CD1c-positive myeloid dendritic cell (primary cell): ENCODE measurements around the gene CDKN2C.
A peak's percentile ranks its signal among the peaks of the same experiment; 100 is the strongest.
"Not testable (repeated sequence)": the region's sequence is repeated elsewhere in the genome, so short reads cannot be mapped to it uniquely, and the experiment has no call there.

ENCODE experiments used
- DNase-seq: peaks from one replicate; pipeline ENCODE4 v3.0.0-alpha.2; 2016; ENCODE audit errors: extremely low spot score

CDKN2C gene

DNA sequence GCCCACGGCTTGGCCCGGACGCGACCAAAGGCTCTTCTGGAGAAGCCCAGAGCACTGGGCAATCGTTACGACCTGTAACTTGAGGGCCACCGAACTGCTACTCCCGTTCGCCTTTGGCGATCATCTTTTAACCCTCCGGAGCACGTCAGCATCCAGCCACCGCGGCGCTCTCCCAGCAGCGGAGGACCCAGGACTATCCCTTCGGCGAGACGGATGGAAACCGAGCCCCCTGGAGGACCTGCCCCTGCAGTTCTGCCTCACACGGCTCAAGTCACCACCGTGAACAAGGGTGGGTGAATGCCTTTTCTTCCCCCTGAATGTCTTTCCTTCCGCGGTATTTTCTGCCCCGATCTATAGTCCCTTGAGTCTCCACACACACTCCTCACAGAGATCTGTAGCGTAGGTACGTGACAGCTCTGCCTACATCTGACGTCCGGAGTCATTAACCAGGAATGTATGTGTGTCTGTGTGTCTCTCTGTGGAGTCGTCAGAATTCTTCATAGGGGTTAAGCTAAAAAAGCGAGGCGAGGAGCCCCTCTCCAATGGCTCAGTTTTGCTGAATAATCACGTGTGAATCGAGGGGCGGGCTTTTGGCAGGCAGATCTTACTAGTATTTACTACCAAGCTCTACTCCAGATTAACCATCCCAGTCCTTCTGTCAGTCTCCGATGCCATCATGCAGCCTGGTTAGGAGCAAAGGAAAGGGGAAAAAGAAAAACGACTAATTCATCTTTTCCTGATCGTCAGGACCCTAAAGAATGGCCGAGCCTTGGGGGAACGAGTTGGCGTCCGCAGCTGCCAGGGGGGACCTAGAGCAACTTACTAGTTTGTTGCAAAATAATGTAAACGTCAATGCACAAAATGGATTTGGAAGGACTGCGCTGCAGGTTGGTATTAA lies at the start of gene CDKN2C:
Gene CDKN2C (plus strand): TSS at position 635 of the 898 bp plus-strand sequence. CDS start 124 bp downstream, at position 759.
- DNase-seq: peak; percentile 56

DNA sequence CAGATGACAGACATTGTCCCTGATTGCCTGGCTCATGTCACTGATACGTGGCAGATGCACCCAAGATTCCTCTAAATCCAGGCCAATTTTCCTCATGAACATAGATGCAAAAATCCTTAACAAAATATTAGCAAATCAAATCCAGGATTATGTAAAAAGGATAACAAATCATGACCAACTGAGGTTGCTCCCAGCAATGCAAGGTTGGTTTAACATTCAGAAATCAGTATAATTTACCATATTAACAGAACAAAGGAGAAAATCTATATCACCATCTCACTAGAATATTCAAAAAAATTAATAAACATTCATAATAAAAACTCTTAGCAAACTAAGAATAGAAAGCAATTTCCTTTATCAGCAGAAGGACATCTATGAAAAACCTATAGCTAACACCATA lies 49.6 kb upstream of the CDKN2C start:
- no peak for DNase-seq

DNA sequence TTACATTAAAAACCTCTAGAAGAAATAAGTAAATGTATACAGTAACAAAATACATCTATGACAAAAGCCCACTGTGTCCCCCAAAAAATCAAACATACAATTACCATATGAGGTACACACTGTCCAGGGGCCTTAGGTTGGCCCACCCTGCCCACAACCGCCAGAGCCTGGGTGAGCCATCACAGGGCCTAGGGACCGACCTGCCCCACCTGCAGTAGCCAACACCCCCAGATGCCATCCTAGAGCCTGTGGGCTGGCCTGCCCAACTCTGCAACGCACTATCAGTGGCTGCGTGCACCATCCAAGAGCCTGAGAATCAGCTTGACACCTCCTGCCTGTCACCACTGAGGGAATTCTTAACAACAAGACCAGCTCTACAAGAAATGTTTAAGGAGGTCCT lies 49.0 kb upstream of the CDKN2C start:
- no peak for DNase-seq

DNA sequence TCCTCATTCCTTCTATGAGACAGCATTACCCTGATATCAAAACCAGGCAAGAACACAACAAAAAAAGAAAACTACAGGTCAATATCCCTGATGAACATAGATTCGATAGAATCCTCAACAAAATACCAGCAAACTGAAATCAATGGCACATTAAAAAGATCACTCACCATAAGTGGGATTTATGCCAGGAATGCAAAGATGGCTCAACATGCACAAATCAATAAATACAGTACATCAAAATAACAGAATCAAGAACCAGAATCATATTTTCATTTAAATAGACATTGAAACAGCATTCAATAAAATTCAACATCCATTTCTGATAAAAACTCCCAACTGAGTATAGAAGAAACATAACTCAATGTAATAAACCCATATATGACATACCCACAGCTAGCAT lies 46.5 kb upstream of the CDKN2C start:
- no peak for DNase-seq

DNA sequence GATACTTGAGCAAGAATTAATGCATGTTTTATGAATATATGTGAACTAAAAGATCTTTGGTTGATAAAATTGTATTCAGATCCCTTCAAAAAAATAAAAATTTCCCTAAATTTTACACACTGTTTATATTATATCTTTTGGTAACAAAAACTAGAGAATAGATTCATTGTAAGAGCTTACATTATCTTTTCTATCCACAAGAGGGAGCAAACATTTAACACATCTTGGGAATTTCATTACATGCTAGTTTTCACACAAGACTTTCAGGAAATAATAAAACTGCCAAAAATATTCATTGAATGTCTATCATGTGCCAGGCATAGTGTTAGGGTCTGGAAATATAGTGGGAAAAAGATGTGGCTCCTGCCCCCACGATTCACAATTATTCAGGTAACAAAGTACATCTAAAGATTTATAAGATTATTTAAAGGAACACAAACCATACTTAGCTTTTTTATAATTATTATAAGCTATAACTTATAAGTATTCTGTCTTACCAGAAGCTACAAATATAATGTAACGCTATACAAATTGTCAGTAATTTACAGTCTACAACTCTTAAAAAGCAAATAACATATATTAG lies 40.6 kb upstream of the CDKN2C start:
- DNase-seq: peak; percentile 52

DNA sequence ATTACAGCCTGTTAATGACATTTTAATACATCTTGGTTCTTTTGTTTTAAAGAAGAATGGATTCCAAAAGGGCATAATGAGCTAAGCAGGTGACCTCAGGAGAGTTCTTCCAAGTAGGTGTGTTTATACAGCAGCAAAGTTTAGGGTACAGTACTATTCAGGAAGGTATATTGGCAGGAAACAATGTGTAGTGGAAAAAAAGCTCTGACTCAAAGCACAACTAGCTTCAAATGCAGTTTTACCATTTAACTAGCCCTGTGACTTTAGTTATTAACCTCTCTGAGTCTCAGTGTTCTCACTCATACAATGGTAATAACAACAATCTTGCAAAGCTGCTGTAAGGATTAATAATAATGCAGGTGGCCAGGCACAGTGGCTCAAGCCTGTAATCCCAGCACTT lies 39.9 kb upstream of the CDKN2C start:
- no peak for DNase-seq

DNA sequence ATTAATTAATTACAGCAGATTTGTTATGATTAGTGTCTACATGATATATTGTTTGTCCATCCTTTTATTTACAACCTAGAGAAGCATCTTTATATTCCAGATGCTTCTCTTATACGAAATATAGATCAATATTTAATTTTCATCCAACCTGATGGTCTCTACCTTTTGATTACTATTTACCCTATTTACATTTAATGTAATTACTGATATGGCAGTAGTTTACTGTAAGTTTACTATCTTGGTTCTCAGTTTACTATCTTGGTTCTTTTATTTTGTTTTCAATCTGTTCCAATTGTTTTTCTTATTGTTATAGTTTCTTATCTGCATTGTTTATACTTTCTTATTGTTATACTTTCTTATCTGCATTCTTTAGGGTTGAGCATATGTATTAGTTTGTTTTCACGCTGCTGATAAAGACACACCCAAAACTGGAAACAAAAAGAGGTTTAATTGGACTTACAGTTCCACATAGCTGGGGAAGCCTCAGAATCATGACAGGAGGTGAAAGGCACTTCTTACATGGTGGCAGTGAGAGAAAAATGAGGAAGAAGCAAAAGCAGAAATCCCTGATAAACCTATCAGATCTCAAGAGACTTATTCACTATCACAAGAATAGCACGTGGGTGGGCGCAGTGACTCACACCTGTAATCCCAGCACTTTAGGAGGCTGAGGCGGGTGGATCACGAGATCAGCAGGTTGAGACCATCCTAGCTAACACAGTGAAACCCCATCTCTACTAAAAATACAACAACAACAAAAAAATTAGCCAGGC lies 38.9 kb upstream of the CDKN2C start:
- peak; percentile 78 for DNase-seq

DNA sequence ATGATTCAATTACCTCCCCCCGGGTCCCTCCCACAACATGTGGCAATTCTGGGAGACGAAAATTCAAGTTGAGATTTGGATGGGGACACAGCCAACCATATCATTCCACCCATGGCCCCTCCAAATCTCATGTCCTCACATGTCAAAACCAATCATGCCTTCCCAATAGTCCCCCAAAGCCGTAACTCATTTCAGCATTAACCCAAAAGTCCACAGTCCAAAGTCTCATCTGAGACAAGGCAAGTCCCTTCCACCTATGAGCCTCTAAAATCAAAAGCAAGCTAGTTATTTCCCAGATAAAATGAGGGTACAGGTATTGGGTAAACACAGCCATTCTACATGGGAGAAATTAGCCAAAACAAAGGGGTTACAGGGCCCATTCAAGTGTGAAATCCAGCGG lies 38.0 kb upstream of the CDKN2C start:
- DNase-seq: not testable (repeated sequence)

DNA sequence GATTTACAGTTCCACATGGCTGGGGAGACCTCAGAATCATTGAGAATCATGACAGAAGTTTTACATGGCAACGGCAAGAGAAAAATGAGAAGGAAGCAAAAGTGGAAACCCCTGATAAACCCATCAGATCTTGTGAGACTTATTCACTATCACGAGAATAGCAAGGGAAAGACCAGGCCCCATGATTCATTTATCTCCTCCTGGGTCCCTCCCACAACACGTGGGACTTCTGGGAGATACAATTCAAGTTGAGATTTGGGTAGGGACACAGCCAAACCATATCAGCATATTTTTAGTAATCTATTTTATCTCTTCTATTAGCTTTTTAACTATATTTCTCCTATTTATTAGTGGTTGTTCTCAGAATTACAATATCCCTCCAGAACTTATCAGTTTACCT lies 36.3 kb upstream of the CDKN2C start:
- not testable (repeated sequence) for DNase-seq

DNA sequence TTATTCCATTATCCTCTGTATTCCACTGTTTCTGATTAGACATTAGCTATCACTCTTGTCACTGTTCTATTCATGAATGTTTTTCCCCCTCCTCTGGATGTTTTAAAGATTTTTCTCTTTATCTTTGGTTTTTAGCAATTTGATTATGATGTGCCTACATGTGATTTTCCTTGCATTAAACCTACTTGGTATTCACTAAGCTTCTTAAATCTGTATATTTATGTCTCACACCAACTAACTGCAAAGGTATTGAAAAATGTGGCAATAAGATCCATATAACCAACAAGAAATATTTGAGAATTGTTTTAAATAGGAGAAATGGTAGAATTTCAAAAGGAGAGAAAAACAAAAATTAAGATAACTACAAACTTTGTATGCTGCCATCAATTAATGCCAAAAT lies 35.2 kb upstream of the CDKN2C start:
- no peak for DNase-seq

DNA sequence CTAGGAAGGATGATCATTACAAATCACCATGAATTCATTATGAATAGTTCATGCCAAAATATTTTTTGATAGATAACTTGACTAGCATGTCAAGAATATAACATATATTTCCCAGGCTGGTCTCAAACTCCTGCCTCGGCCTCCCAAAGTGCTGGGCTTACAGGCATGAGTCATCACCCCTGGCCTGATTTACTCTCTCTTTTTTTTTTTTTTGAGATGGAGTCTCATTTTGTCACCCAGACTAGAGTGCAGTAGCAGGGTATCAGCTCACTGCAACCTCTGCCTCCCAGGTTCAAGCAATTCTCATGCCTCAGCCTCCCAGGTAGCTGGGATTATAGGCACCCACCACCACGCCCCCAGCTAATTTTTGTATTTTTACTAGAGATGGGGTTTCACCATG lies 34.8 kb upstream of the CDKN2C start:
- DNase-seq: not testable (repeated sequence)

DNA sequence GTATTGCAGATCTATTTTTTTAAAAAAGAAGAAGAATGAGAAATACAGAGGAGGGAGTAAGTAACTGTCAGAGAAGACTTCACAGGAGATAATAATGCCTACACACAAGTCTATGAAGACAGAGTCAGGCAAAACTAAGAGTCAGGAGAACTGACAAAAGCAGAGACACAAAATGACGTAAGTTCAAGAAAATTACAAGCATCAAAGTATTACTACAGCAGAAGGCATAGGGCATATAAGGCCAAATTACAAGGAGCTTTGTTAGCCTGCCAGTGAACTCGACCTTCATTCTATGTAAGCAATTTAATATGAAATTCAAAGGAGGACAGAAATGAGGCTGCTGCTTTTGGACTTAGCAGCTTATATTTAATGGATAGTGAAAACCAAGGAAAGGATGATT lies 33.7 kb upstream of the CDKN2C start:
- no peak for DNase-seq

DNA sequence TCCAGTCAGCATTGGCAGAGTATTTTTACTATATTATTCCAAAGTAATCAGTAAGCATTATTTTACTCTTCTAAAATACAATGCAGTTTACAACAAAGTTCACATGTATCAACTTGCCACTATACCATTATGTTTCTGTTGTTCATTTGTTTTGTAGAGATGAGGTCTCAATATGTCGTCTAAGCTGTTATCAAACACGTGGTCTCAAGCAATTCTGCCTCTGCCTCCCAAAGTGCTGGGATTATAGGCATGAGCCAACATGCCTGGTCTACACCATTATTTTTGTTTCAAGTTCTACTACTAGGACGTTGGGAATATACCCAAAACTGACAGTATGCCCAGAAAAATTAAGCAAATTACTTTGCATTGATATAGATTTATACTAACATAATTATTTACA lies 29.8 kb upstream of the CDKN2C start:
- no peak for DNase-seq

DNA sequence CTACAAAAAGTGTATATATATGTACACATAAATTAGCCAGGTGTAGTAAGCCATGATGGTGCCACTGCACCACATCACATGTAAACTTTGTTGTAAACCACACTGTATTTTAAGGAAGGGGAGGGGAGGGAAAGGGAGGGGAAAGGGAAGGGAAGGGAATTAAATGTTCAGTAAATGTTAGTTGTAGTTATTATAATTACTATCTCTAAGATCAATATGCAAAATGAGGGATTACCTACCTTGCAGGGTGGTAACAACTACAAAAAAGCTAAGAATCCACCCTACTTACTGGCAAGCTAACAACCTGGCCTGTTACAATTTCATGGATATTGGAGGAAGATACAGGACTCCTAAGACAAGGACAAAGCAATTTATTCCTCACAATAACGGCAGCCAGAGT lies 27.7 kb upstream of the CDKN2C start:
- no peak for DNase-seq

DNA sequence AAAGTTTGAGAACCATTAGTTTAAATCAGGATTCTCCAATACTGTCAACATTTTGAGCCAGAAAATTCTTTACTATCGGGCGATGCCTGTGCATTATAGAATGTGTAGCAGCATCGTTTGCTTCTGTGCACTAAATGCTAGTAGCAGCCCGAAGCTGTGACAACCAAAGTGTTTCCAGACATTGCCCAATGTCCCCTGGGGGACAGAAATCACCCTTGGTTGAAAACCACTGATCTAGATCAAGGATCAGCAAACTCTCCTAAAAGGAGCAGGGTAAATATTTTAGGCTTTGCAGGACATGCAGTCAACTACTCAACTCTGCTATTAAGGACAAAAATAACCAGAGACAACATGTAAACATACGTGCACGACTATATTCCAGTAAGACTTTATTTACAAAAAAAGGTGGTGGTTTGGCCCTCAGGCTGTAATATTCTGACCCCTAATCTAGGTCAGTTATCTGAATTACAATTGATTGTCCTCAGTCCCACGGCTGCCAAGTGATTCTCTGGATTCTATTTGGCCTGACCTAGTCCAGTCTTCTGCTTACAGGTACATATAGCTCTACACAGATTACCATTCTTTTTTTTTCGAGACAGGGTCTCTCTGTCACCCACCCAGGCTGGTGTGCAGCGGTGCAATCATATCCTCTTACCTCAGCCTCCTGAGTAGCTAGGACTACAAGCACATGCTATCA lies 20.6 kb upstream of the CDKN2C start:
- DNase-seq: no peak

DNA sequence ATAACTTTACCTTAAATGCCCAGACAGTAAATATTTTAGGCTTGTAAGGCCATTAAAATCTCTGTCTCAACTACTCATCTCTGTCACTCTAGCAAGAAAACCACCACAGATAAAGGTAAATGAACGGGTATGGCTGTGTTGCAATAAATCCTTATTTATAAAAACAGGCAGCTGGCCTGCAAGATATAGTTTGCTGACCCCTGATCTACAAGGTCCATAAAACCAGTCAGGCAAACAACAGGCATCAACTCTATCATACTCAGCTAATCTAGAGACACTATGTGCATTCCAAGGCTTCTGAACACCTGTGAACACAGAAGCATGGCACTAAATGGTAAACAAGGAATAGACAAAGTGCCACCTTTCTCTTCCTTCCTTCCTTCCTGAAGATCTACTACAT lies 19.6 kb upstream of the CDKN2C start:
- no peak for DNase-seq

DNA sequence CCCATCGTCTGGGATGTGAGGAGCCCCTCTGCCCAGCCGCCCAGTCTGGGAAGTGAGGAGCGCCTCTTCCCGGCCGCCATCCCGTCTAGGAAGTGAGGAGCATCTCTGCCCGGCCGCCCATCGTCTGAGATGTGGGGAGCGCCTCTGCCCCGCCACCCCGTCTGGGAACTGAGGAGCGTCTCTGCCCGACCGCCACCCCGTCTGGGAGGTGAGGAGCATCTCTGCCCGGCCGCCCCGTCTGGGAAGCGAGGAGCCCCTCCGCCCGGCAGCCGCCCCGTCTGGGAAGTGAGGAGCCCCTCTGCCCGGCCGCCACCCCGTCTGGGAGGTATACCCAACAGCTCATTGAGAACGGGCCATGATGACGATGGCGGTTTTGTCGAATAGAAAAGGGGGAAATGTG lies 17.5 kb upstream of the CDKN2C start:
- not testable (repeated sequence) for DNase-seq

DNA sequence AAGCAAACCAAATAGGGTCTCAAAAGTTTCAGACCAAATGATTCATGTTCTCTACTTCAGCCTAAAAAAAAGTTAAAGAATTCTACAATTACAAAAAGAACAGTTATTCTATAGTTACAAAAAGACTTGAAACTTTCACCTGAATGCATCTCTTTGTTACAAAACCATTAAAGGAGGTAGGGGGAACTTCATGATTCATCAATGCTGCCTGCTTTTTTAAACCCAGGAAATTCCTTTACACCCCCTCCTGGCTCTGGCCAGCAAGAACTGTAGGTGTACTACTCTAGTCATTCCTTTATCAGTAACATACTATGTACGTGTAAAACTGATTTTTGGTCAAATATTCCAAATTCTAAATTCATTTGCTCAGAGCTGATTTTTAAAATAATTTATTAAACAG lies 14.9 kb upstream of the CDKN2C start:
- DNase-seq: no peak

DNA sequence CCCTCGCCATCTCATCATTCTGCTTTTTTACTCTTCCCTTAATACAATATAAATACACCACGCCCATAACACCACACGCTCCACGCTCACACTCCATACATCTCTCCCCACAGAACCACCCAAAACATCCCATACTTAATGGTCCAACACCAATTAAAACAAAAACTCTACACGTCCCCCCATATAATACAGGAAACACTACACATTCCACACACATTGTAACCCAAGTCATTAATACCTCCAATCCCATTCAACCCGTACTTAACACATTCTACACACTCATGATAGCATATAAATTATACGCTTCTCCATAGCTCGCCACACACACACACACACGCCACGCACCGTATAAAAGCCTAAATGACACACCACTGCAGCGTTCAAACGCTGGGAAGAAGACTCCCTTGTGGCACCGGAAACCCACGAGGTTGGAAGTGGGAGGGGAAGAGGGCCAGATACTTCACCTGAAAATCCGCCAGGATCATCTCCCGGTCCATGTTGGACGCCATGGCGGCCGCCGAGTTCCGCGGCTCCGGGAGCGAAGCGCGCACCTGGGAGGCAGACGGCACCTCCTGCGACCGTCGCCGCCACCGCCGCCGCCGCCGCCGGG lies 10.6 kb upstream of the CDKN2C start:
- DNase-seq: peak; percentile 38

DNA sequence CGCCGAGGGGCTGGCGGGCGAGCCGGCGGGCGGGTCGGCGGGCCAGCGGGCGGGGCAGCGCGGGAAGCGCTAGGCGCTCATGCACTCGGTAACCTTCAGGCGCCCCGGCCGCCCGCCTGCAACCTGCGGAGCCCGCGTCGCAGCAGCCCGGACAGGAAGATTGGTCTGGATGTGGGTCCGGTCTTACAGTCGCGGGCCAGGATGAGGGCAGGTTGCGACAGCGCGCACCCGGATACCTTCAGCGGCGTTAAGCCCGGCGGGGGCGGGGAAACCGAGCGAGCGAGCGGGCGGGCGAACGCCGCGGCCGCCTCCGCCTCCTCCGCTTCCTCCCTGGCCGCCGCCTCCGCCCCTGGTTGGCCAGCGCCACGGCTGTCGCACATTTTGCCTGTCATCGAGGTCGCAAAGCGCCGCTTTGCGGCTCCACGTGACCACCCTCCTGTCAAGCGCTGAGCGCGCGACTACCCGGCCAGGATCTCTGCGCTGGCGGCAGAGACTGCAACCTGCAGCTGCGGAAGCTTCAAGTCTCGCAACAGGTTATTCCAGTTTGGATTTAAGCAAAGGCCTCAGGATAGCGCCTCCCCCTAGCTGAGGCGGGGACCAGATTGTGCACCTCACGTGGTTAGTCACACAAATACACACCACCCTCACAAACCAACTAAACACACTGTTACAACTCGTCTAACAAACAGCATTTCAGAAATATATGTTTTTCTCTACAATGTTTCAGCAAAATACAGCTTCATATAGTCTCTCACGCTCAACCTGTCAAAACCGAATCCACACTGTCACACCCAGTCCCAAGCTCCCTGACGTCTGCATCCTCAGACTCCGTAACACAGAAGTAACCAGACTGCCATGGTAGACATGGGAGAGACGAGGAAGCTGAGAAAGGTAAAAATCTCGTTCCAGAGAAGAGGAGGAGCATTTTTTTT lies 9.9 kb upstream of the CDKN2C start, which contains the start of gene FAF1:
Gene FAF1 (minus strand): TSS at position 355 of the 932 bp plus-strand sequence. CDS start 456 bp downstream, outside the sequence.
- peak; percentile 98 for DNase-seq
